ELF-1 (cell line): ENCODE results near the gene MRPS23.
A peak's percentile ranks its signal among the peaks of the same experiment; 100 is the strongest.

ENCODE experiments used
- DNase-seq: peaks from one replicate; pipeline ENCODE4 v3.0.0-alpha.2; 2016; ENCODE audit warnings: low read depth, low spot score

The MRPS23 gene

GRCh38 chr17:57838453-57838852, 11.4 kb downstream of the MRPS23 start:
- no peak for DNase-seq

- DNase-seq: no peak
Measured at GRCh38 chr17:57835333-57835900, 14.4 kb downstream of the MRPS23 start.

- DNase-seq: peak; percentile 39
Measured at GRCh38 chr17:57834146-57834741, 15.6 kb downstream of the MRPS23 start.

- peak; percentile 87 for DNase-seq
Measured at GRCh38 chr17:57833179-57833939, 16.5 kb downstream of the MRPS23 start.

- no peak for DNase-seq
Measured at GRCh38 chr17:57832314-57833178, 17.3 kb downstream of the MRPS23 start.

GRCh38 chr17:57830880-57831279, 19.0 kb downstream of the MRPS23 start:
- DNase-seq: no peak

- no peak for DNase-seq
Measured at GRCh38 chr17:57823469-57824401, 26.1 kb downstream of the MRPS23 start.

GRCh38 chr17:57819867-57820266, 30.0 kb downstream of the MRPS23 start:
- DNase-seq: no peak

GRCh38 chr17:57819285-57819684, 30.6 kb downstream of the MRPS23 start:
- no peak for DNase-seq

GRCh38 chr17:57818066-57818465, 31.8 kb downstream of the MRPS23 start:
- no peak for DNase-seq

GRCh38 chr17:57817299-57817698, 32.5 kb downstream of the MRPS23 start:
- DNase-seq: no peak

- DNase-seq: no peak
Measured at GRCh38 chr17:57814421-57814820, 35.4 kb downstream of the MRPS23 start.

GRCh38 chr17:57811638-57812280, 38.1 kb downstream of the MRPS23 start:
- no peak for DNase-seq

- DNase-seq: no peak
Measured at GRCh38 chr17:57810721-57811637, 38.9 kb downstream of the MRPS23 start.

GRCh38 chr17:57809879-57810278, 40.0 kb downstream of the MRPS23 start:
- DNase-seq: no peak

GRCh38 chr17:57808882-57809281, 41.0 kb downstream of the MRPS23 start:
- no peak for DNase-seq

- DNase-seq: no peak
Measured at GRCh38 chr17:57806167-57806830, 43.5 kb downstream of the MRPS23 start.

GRCh38 chr17:57803021-57803420, 46.8 kb downstream of the MRPS23 start:
- DNase-seq: no peak
